ENCODE results near the gene IMPDH2.

The IMPDH2 gene

GRCh38 chr3:49028673-49029562 lies at the start of gene IMPDH2:
Gene IMPDH2 (minus strand): TSS chr3:49029398. CDS start chr3:49029350, 48 bp downstream.
- H3K4me3 ChIP-seq (ENCODE audit: low read depth, low read length): peak within 1 kb of the TSS; percentile 98
- H3K36me3 ChIP-seq (ENCODE audit: control insufficient read depth, insufficient read depth, low read length): peaks cover 62% of the 10 kb centered on the region
- peaks cover 7% of the 10 kb centered on the region for H3K4me1 ChIP-seq (ENCODE audit: control insufficient read depth, insufficient read depth, low read length)
- no peaks in the 10 kb centered on the region for H3K9me3 ChIP-seq (ENCODE audit: control insufficient read depth, insufficient read depth, low read length)
- peak within 1 kb of the TSS; percentile 82 for H3K9ac ChIP-seq (ENCODE audit: low read depth, low read length)
- no peaks in the 10 kb centered on the region for H3K27me3 ChIP-seq (ENCODE audit: control insufficient read depth, insufficient read depth, low read length)

- no peaks in the 10 kb centered on the region for H3K27me3 ChIP-seq (ENCODE audit: control insufficient read depth, insufficient read depth, low read length)
- H3K9ac ChIP-seq (ENCODE audit: low read depth, low read length): no peak overlapping the region
- H3K4me3 ChIP-seq (ENCODE audit: low read depth, low read length): no peak overlapping the region
- no peaks in the 10 kb centered on the region for H3K9me3 ChIP-seq (ENCODE audit: control insufficient read depth, insufficient read depth, low read length)
- H3K36me3 ChIP-seq (ENCODE audit: control insufficient read depth, insufficient read depth, low read length): peaks cover 22% of the 10 kb centered on the region
- H3K4me1 ChIP-seq (ENCODE audit: control insufficient read depth, insufficient read depth, low read length): no peaks in the 10 kb centered on the region
Measured at GRCh38 chr3:49076646-49077045, 47.4 kb upstream of the IMPDH2 start.

DNA sequence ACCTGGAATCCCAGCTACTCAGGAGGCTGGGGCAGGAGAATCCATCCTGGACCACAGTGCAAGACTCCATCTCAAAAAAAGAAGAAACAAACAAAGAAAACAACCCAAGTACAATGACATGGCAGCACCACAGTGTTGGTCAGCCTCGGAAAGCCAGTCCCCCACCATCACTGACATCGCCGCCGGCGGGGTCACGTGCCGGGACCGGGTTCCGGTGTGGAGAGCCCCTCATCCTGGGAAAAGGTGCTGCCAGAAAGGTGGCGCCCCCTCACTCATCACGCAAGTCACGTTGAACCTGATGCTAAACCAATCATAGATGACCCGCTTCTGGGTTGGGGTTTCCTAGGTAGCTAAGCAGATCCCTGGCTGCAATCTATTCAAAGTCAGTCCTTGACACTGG lies 46.9 kb upstream of the IMPDH2 start:
- Histone ChIP-seq H3K36me3 (ENCODE audit: control insufficient read depth, insufficient read depth, low read length) (peaks cover 27% of the 10 kb centered on the region), H3K4me3 (ENCODE audit: low read depth, low read length) (no peak overlapping the region), H3K27me3 (ENCODE audit: control insufficient read depth, insufficient read depth, low read length) (no peaks in the 10 kb centered on the region), H3K9ac (ENCODE audit: low read depth, low read length) (no peak overlapping the region), H3K4me1 (ENCODE audit: control insufficient read depth, insufficient read depth, low read length) (no peaks in the 10 kb centered on the region), H3K9me3 (ENCODE audit: control insufficient read depth, insufficient read depth, low read length) (no peaks in the 10 kb centered on the region)

DNA sequence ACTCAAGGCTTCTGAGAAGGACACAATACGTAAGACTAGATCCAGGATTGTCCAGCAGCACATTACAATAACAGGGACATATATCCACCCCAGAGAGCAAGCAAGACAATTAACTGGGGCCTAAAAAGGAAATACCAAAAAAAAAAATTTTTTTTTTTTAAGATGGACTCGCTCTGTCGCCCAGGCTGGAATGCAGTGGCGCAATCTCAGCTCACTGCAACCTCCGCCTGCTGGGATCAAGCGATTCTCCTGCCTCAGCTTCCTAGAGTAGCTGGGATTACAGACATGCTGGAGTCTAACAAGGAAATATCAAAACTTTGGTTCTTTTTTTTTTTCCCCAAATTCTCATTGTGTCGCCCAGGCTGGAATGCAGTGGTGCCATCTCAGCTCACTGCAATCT lies 28.8 kb upstream of the IMPDH2 start:
- Histone ChIP-seq H3K9ac (ENCODE audit: low read depth, low read length) (no peak overlapping the region), H3K4me3 (ENCODE audit: low read depth, low read length) (no peak overlapping the region), H3K36me3 (ENCODE audit: control insufficient read depth, insufficient read depth, low read length) (peaks cover 23% of the 10 kb centered on the region), H3K4me1 (ENCODE audit: control insufficient read depth, insufficient read depth, low read length) (no peaks in the 10 kb centered on the region), H3K9me3 (ENCODE audit: control insufficient read depth, insufficient read depth, low read length) (no peaks in the 10 kb centered on the region), H3K27me3 (ENCODE audit: control insufficient read depth, insufficient read depth, low read length) (no peaks in the 10 kb centered on the region)

GRCh38 chr3:49057268-49057667 lies 28.1 kb upstream of the IMPDH2 start:
- H3K27me3 ChIP-seq (ENCODE audit: control insufficient read depth, insufficient read depth, low read length): no peaks in the 10 kb centered on the region
- H3K4me1 ChIP-seq (ENCODE audit: control insufficient read depth, insufficient read depth, low read length): no peaks in the 10 kb centered on the region
- no peaks in the 10 kb centered on the region for H3K9me3 ChIP-seq (ENCODE audit: control insufficient read depth, insufficient read depth, low read length)
- no peak overlapping the region for H3K4me3 ChIP-seq (ENCODE audit: low read depth, low read length)
- peaks cover 23% of the 10 kb centered on the region for H3K36me3 ChIP-seq (ENCODE audit: control insufficient read depth, insufficient read depth, low read length)
- H3K9ac ChIP-seq (ENCODE audit: low read depth, low read length): no peak overlapping the region

- H3K9me3 ChIP-seq (ENCODE audit: control insufficient read depth, insufficient read depth, low read length): no peaks in the 10 kb centered on the region
- H3K36me3 ChIP-seq (ENCODE audit: control insufficient read depth, insufficient read depth, low read length): peaks cover 26% of the 10 kb centered on the region
Measured at GRCh38 chr3:49054344-49054862, 25.2 kb upstream of the IMPDH2 start.

GRCh38 chr3:49053543-49053942 lies 24.3 kb upstream of the IMPDH2 start:
- Histone ChIP-seq H3K9ac (ENCODE audit: low read depth, low read length) (no peak overlapping the region), H3K4me1 (ENCODE audit: control insufficient read depth, insufficient read depth, low read length) (no peaks in the 10 kb centered on the region), H3K36me3 (ENCODE audit: control insufficient read depth, insufficient read depth, low read length) (peaks cover 26% of the 10 kb centered on the region), H3K9me3 (ENCODE audit: control insufficient read depth, insufficient read depth, low read length) (no peaks in the 10 kb centered on the region), H3K27me3 (ENCODE audit: control insufficient read depth, insufficient read depth, low read length) (no peaks in the 10 kb centered on the region), H3K4me3 (ENCODE audit: low read depth, low read length) (no peak overlapping the region)

More at GRCh38 chr3:49054344-49054862, 25.2 kb upstream of the IMPDH2 start:
- Histone ChIP-seq H3K4me1 (ENCODE audit: control insufficient read depth, insufficient read depth, low read length) (no peaks in the 10 kb centered on the region), H3K4me3 (ENCODE audit: low read depth, low read length) (no peak overlapping the region), H3K27me3 (ENCODE audit: control insufficient read depth, insufficient read depth, low read length) (no peaks in the 10 kb centered on the region), H3K9ac (ENCODE audit: low read depth, low read length) (no peak overlapping the region)

DNA sequence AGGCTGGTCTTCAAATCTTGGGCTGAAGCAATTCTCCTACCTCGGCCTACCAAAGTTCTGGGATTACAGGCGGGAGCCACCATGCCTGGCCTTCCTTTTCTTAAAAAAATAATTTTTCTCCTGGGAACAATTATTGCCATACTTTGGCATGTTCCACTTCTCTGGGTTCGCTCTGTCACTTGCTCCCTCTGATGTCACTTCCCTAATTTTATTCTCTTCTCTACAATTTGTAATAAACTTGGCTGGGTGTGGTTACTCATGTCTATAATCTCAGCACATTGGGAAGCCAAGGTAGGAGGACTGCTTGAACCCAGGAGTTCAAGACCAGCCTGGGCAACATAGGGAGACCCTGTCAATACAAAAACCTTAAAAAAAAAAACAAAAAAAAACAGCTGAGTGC lies 6.1 kb upstream of the IMPDH2 start:
- H3K9me3 ChIP-seq (ENCODE audit: control insufficient read depth, insufficient read depth, low read length): no peaks in the 10 kb centered on the region
- H3K4me3 ChIP-seq (ENCODE audit: low read depth, low read length): no peak overlapping the region
- H3K36me3 ChIP-seq (ENCODE audit: control insufficient read depth, insufficient read depth, low read length): peaks cover 36% of the 10 kb centered on the region
- no peaks in the 10 kb centered on the region for H3K4me1 ChIP-seq (ENCODE audit: control insufficient read depth, insufficient read depth, low read length)
- no peaks in the 10 kb centered on the region for H3K27me3 ChIP-seq (ENCODE audit: control insufficient read depth, insufficient read depth, low read length)
- H3K9ac ChIP-seq (ENCODE audit: low read depth, low read length): no peak overlapping the region

GRCh38 chr3:49034650-49035049 lies 5.5 kb upstream of the IMPDH2 start:
- Histone ChIP-seq H3K27me3 (ENCODE audit: control insufficient read depth, insufficient read depth, low read length) (no peaks in the 10 kb centered on the region), H3K4me1 (ENCODE audit: control insufficient read depth, insufficient read depth, low read length) (no peaks in the 10 kb centered on the region), H3K4me3 (ENCODE audit: low read depth, low read length) (no peak overlapping the region), H3K9ac (ENCODE audit: low read depth, low read length) (no peak overlapping the region), H3K36me3 (ENCODE audit: control insufficient read depth, insufficient read depth, low read length) (peaks cover 40% of the 10 kb centered on the region), H3K9me3 (ENCODE audit: control insufficient read depth, insufficient read depth, low read length) (no peaks in the 10 kb centered on the region)

DNA sequence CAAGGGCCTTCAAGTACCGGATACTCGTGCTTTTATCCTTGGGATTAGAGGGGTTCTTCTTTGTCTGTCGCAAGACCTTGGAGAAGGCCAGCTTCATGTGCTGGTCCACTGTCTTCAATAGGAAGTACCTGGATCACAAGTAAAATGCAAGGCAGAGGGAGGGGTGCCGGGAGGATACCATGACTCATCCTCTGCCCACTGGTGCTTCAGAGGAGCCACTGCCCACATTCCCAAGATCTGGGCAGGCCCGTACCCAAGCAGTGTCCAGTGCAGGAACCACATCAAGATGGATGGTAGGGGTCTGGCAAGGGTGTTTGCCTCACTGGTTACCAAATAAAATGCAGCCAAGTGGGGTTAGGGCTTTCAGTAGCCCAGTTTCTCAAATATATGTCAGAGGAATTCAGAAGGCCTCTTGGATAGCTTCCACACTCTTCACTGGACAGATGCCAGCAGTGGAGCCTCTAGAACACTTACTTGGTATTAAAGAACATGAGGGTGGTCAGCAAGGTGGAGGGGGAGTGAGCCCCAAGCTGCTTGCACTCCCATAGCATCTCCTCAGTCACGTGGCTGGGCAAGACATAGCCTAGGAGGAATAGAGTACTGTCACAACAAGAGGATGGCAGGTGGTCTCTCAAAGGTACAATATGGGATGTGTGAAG lies 3.6 kb upstream of the IMPDH2 start:
- H3K9ac ChIP-seq (ENCODE audit: low read depth, low read length): no peak overlapping the region
- no peaks in the 10 kb centered on the region for H3K9me3 ChIP-seq (ENCODE audit: control insufficient read depth, insufficient read depth, low read length)
- no peaks in the 10 kb centered on the region for H3K27me3 ChIP-seq (ENCODE audit: control insufficient read depth, insufficient read depth, low read length)
- H3K36me3 ChIP-seq (ENCODE audit: control insufficient read depth, insufficient read depth, low read length): peaks cover 32% of the 10 kb centered on the region
- peaks cover 7% of the 10 kb centered on the region for H3K4me1 ChIP-seq (ENCODE audit: control insufficient read depth, insufficient read depth, low read length)
- H3K4me3 ChIP-seq (ENCODE audit: low read depth, low read length): no peak overlapping the region

DNA sequence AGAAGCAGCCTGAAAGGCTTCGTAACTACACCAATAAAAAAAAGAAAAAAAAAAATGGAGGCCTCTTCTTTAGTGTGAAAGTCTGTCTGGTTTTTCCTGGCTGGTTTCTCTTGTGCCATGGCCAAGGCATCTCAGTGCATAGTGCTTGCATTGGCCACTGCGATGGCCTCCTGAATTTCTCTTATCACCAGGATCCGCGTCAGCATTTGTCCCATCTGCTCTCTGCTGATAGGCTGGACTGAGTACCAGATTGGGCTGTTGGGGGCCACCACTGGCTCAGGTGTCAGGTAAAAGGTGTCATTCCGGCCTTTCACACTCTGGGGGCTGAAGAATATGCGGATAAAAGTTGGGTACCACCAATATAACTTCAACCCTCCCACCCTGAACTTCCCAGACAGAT lies 1.1 kb upstream of the IMPDH2 start:
- no peaks in the 10 kb centered on the region for H3K9me3 ChIP-seq (ENCODE audit: control insufficient read depth, insufficient read depth, low read length)
- H3K4me1 ChIP-seq (ENCODE audit: control insufficient read depth, insufficient read depth, low read length): peaks cover 7% of the 10 kb centered on the region
- H3K9ac ChIP-seq (ENCODE audit: low read depth, low read length): no peak overlapping the region
- no peak overlapping the region for H3K4me3 ChIP-seq (ENCODE audit: low read depth, low read length)
- no peaks in the 10 kb centered on the region for H3K27me3 ChIP-seq (ENCODE audit: control insufficient read depth, insufficient read depth, low read length)
- H3K36me3 ChIP-seq (ENCODE audit: control insufficient read depth, insufficient read depth, low read length): peaks cover 50% of the 10 kb centered on the region

- H3K27me3 ChIP-seq (ENCODE audit: control insufficient read depth, insufficient read depth, low read length): no peaks in the 10 kb centered on the region
- H3K4me3 ChIP-seq (ENCODE audit: low read depth, low read length): peak overlapping the region; percentile 98
- H3K4me1 ChIP-seq (ENCODE audit: control insufficient read depth, insufficient read depth, low read length): peaks cover 7% of the 10 kb centered on the region
- peaks cover 58% of the 10 kb centered on the region for H3K36me3 ChIP-seq (ENCODE audit: control insufficient read depth, insufficient read depth, low read length)
- H3K9me3 ChIP-seq (ENCODE audit: control insufficient read depth, insufficient read depth, low read length): no peaks in the 10 kb centered on the region
- H3K9ac ChIP-seq (ENCODE audit: low read depth, low read length): no peak overlapping the region
Measured at GRCh38 chr3:49029563-49029884, 326 bp upstream of the IMPDH2 start.
